Fibroblast of lung (primary cell): ENCODE data around the gene BCCIP.

Source experiments
- EZH2 ChIP-seq: IDR thresholded peaks from 2 replicates; pipeline ENCODE4 v1.5.1; 2012; ENCODE audit warnings: low read length, control low read depth, mild to moderate bottlenecking; ENCODE audit errors: missing control alignments
- TF ChIP-seq, protein P1 (sequence below), 2 donors: IDR thresholded peaks in 1 of 2; conservative IDR thresholded peaks in 1 of 2; 1 replicate in 1 of 2; 2 replicates in 1 of 2; pipeline ENCODE4 v1.5.1; 2011 to 2012; ENCODE audit warnings: low read length in 2 of 2, control low read depth in 1 of 2, inconsistent platforms in 1 of 2, low read depth in 1 of 2, mild to moderate bottlenecking in 1 of 2

- TF ChIP-seq, protein P1, sequence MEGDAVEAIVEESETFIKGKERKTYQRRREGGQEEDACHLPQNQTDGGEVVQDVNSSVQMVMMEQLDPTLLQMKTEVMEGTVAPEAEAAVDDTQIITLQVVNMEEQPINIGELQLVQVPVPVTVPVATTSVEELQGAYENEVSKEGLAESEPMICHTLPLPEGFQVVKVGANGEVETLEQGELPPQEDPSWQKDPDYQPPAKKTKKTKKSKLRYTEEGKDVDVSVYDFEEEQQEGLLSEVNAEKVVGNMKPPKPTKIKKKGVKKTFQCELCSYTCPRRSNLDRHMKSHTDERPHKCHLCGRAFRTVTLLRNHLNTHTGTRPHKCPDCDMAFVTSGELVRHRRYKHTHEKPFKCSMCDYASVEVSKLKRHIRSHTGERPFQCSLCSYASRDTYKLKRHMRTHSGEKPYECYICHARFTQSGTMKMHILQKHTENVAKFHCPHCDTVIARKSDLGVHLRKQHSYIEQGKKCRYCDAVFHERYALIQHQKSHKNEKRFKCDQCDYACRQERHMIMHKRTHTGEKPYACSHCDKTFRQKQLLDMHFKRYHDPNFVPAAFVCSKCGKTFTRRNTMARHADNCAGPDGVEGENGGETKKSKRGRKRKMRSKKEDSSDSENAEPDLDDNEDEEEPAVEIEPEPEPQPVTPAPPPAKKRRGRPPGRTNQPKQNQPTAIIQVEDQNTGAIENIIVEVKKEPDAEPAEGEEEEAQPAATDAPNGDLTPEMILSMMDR (conservative IDR thresholded peaks at IDR 0.05 in 1 of 2, IDR thresholded peaks at IDR 0.05 in 1 of 2; ENCODE audit: low read depth in 1 of 2, low read length in 2 of 2): no peak
- TF ChIP-seq EZH2: no peak
These were observed 23.7 kb upstream of the BCCIP start for GRCh38 chr10:125799451-125800182.
